Left cardiac atrium (tissue), 4 donors: ENCODE measurements around the gene ADH4. TPM values are rescaled to one million over a fixed set of nuclear protein-coding genes. Genes with fewer than 3 reads are reported as not detected.
A peak's percentile ranks its signal among the peaks of the same experiment; 100 is the strongest.
"Not testable (repeated sequence)": the region's sequence is repeated elsewhere in the genome, so short reads cannot be mapped to it uniquely, and the experiment has no call there.

Experiments used
- ATAC-seq, 2 donors: fragments of 200-7000 bp; cut with Tn5 transposase; one replicate each; pipeline ENCODE4 v1.9.1; 2020; ENCODE audit warnings: mild to moderate bottlenecking in 2 of 2, moderate library complexity in 2 of 2
- DNase-seq: peaks from one replicate; pipeline ENCODE4 v3.0.0-alpha.2; 2020
- intact Hi-C, 2 donors: fragments of 100-400 bp; cut with DNase I; formaldehyde crosslinking; loops; one replicate each; pipeline versions ENCODE4 v1.14.1 to v1.15.1; 2022 to 2023
- long read RNA-seq: library from polyadenylated mRNA; unstranded; transcript quantifications from one replicate; pipeline ENCODE4 v2.0.0, GENCODE V29; 2021
- total RNA-seq, 2 donors: library from RNA; stranded (reverse); fragmentation: NEBNext Ultra II Directional; extraction: Animal tissue kit (Norgen Biotek cat#: 25700); gene quantifications; one replicate each; pipeline ENCODE4 v1.2.1, GENCODE V29; 2021
- donor health status: DM: no; HTN: yes; CAD: no.
- donor health status: DM: no; HTN: yes; CAD: no; lungs with severe emphysema.
- donor health status: DM: yes; HTN: yes; CAD: no.
- donor health status: Dilated cardiomyopathy.

Gene ADH4
- 1 to 10 TPM in 1 of 2 donors, under 1 TPM in 1; 0.27 to 1.1 TPM for total RNA-seq
- long read RNA-seq, result 0 reads

DNA sequence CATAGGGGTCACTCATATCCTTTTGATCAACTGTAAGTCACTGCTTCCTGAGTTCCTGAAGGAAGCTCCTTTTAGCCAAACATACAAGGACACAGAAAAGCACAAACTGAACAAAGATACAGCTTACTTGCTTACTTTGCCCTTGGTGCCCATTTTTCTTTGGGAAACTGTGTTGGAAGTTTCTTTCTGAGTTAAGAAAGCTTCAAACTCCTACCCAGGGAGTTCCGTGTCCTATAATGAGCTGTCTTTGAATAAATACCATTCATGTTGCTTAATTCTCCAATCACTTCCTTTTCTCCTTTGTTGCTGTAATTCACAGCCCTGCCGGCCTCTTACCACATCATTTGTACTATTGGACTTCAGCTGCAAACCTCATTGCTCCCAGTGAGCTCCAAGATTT, at the start of gene ADH4:
TSS of gene ADH4 (minus strand) at position 228 of the 400 bp plus-strand sequence. CDS start at position 153, 75 bp downstream.
- intact Hi-C loops, result no loop called here
- no peak for DNase-seq
- ATAC-seq, result no peak

DNA sequence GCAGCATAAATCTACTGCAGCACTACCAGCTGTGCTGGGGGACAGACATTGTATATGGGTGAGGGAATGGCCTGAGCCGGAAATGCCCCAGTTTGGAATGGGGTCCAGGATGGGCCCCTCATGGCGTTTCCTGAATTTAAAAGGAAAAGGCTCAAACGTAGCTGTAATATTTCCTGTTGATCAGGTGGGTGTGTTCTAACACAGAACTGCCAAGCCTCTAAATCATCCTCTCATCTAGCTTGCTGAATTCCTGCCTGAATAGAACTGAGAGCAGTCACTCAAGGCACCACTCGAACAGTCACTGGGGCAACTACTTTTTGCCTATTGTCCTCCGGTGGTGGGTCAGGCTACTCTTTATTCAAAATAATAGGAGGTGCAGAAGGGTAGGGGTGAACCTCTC, 46.2 kb upstream of the ADH4 start:
- intact Hi-C loops, result no loop called here
- DNase-seq, result no peak
- no peak for ATAC-seq

DNA sequence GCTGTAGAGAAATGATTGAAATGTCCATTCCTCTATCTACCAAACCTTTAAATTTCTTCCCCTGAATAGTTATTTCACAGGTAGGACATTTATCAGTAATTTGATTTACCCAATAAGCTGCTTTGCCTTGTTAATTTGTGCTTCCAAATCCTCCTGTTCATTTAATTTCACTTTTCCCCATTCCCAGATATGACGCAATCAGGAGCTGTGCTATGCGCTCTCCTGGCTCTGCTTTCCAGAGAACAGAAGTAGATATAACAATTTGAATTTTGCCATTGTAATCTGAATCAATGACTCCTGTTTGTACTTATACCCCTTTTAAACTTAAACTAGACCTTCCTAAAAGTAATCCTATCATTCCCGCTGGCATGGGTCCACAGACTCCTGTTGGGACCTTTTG, 45.8 kb upstream of the ADH4 start:
- DNase-seq, ATAC-seq, intact Hi-C loops: not testable (repeated sequence)

DNA sequence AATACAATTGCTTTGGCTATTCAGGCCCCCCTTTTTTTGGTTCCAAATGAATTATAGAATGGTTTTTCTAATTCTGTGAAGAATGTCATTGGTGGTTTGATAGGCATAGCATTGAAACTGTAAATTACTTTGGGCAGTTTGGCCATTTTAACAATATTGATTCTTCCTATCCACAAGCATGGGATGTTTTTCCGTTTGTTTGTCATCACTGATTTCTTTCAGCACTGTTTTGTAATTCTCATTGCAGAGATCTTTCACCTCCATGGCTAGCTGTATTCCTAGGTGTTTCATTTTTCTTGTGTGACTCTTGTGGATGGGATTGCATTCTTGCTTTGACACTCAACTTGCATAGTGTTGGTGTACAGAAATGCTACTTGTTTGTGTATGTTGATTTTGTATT, 41.9 kb upstream of the ADH4 start:
- no peak for ATAC-seq
- no peak for DNase-seq
- intact Hi-C loops, result no loop called here

DNA sequence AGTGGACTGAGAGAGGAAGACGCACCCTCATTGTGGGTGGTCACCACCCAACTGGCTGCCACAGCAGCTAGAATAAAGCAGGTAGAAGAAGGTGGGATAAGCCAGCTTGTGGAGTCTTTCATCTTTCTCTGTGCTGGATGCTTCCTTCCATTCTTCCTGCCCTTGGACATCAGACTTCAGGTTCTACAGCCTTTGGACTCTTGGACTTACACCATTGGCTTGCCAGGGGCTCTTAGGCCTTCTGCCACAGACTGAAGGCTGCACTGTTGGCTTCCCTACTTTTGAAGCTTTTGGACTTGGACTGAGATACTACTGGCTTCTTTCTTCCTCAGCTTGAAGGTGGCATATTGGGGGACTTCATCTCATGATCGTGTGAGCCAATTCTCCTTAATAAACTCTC, 41.5 kb upstream of the ADH4 start:
- no peak for DNase-seq
- intact Hi-C loops, result no loop called here
- no peak for ATAC-seq

DNA sequence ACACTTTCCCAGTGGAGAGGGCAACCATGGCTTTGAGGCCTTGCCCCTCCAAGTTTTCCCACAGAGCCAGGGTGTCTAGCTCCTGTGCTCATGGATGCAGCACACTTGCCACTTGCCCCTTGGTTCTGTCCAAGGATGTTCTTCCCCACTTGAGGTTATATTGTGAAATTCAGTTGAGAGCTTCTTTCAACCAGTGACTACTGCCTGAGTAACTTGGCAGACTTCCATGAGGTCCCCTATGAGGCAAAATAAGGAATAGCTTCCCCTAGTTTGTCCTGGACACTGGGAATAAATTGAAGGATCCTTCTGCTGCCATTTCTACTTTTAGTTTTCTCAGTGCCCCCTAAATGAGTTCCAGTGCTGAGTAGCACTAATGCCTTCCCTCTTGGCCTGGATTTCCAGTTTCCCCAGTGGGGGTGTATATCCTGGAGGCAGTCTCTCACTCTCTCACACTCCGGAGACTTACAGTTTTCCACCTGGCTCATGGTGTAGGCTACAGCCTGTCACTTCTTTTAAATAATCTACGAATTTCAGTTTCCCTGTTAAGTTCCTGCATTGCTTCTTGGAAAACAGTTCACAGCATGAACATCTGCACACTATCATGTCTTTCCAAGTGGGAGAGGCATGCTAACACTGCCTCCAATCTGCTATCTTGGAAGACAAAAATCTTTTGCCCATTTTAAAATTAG, 36.4 kb upstream of the ADH4 start:
- DNase-seq, result no peak
- peak in 1 of 2 donors; percentile 33 for ATAC-seq
- intact Hi-C loops, result no loop called here

DNA sequence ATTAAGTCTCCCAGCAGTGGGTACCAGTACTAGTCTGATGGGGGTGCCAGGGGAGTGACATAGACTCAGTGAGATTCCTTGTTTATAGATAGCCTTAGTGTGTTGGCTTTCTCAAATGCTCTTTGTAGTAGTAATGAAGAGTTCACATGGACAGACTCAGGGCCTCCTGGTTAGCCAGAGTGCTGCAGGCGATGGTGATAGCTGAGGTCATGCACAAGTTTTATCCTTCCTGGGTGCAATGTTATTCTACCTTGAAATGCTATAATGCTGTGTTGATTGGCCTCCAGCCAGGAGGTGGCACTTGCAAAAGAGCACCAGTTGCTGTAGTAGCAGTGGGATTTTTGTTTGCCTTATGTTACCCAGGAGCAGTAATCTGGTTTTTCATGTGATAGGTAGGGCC, 35.5 kb upstream of the ADH4 start:
- ATAC-seq (no peak), DNase-seq (no peak)
- intact Hi-C loops, result no loop called here

DNA sequence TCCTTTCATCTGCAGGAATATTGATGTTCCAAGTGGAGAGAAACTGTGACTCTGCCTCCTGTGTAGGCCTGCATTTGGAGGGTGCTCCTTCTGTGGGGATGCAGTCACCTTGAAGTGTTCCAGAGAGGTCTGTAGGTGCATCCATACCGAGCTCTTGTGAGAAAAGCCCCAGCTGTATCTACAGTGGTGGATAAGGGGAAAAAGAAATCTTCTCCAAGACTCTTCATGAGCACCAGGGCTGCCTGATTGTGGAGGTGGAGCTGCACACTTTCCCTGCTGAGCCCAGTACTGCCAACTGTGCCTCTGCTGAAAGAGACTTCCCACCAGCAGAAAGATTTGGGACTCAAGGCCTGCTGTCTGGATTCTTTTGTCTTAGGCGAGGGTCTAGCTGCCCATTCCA, 35.1 kb upstream of the ADH4 start:
- intact Hi-C loops, result no loop called here
- no peak for DNase-seq
- no peak for ATAC-seq

DNA sequence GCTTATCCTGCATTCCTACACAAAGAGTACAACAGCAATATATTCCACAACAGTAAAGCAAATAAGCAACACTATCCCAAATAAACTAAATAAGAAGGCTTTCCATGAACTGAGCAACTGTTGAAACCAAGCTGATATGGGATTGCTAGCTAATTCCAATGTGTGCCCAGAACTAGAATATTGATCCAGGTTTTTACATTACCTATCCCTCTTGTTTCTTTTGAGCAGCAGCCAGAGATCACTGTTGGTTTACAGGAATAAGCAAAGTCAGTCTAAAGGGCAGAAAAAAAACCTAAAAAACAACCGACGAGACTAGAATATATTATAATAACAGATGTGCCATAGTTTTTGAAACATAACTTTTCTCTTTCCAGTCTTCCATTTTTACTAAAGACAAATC, 22.4 kb upstream of the ADH4 start:
- no peak for DNase-seq
- no peak for ATAC-seq
- intact Hi-C loops, result no loop called here

DNA sequence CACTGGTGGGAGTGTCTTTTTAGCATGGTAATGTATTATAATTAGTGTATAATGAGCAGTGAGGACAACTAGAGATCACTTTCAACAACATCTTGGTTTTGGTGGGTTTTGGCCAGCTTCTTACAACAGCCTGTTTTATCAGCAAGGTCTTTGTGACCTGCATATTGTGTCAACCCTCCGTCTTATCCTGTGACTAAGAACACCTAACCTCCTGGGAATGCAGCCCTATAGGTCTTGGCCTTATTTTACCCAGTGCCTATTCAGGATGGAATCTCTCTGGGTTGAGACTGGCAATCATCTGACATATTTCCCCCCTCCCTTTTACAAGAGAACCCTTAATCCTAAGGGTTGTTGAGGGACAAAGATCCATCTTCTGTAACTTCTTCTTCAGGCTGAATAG, 21.9 kb upstream of the ADH4 start:
- DNase-seq, result no peak
- ATAC-seq, result no peak
- intact Hi-C loops, result no loop called here

DNA sequence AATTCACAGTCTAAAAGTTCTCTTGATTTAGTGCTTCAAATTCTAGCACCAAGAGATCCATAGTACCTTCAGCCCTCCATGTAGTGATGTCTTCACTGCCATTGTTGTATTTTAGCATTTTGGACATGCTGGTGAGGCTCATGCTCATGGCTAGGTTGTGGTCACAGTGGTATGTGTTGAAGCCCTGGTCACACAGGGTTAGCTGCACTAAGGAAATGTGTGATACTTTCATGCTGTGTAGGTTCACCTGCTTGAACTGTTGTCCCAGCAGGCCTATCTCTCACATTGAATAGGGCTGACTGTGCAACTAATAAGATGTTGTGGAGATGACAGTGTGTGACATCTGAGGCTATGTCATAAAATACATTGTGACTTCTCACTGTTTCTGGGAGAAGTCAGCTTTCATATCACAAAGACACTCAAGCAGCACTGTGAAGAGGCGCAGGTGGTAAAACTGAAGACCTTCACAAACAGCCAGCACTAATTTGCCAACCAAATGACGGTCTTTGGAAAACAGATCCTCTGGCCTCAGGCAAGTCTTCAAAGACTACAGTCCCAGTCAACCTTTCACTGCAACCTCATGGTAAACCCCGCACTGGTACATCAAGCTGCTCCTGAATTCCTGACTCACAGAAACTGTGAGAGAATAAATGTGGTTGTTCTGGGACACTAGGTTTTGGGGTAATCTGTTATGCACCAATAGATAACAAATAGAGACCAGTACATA, 17.4 kb upstream of the ADH4 start:
- intact Hi-C loops, result no loop called here
- ATAC-seq (no peak), DNase-seq (no peak)

DNA sequence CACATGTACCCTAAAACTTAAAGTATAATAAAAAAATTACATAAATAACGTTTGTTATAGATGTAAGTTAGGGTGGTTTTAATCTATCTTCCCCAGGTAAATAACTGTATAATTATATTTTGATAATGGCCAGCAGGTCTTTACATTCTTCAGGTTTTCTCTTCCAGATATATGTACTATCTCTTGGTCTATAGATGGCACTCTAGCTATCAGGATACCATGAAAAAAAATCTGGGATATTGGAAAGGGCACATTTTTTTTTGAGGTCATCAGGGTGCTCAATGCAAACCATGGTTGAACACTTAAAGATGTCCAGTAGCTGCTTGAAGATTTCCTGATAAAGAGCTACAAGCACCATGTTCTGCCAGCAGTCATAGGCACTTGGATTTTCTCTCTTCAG, 15.6 kb upstream of the ADH4 start:
- intact Hi-C loops, result no loop called here
- ATAC-seq, result no peak
- no peak for DNase-seq

DNA sequence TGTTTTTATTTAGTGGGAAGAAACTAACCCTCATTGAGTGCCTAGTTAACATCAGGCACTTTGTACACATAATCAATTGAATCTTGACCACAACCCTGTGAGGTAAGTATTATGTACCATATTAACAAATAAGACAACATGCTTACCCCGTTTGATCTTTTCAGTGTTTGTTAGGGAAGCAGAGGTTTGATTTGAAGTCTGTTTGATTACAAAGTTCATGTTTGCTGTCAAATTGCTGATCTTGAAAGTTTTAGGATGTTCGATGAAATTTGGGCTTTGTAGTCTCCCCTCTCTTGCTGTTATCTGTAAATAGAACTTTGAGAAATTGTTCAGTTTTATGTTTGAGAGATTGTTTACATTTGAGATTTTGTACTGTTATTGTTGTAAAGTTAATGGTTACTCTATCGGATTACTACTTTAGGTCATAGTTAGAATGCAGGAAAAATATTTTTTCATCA, 13.4 kb upstream of the ADH4 start:
- ATAC-seq (no peak), DNase-seq (no peak)
- intact Hi-C loops, result no loop called here

DNA sequence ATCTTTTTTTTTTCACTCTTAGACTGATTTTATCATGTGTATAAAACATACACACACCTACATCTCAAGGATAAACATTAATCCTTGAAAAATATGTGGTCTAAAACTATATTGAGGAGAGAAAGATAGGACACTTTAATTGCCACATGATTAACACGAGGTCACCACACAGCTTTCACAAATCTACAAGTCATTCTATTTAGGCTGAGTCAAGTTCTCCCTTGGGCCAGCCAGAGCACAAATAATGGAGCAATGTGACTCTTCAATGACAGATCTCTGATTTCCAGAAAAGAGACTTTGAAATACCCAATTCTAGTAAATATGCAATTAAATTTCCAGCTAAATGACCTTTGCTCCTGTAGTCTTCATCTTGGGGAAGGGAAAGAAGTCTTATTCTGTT, 12.9 kb upstream of the ADH4 start:
- intact Hi-C loops, result no loop called here
- ATAC-seq, result no peak
- DNase-seq, result no peak

DNA sequence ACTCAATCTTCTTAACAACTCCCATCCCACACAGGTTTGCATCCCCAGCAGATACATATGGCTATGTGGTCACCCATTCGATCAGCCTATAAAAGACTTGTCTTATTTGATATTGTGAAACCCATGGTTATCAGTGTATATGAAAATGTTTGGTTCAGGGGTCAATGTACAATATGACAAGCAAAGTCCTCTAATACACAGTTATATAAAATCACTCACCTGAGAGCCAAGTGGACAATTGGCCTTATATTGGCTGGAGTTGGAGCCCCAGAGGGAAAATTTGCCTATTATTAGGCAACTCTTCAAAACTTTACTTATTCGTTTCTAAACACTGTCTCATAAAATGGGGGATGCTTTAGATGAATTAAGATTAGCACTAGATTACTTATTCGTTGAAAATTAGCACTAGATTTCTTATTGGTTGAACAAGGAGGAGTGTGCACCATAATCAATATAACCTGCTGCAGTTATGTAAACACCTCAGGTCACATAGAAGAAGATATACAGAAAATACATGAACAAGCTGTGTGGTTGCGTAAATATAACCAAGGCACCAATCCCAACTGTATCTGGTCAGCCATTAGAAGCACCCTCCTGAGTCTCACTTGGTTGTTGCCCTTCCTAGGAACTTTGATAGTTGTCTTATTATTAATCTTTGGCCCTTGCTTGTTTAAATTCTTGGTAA, 10.7 kb upstream of the ADH4 start:
- intact Hi-C loops, result no loop called here
- no peak for ATAC-seq
- DNase-seq, result no peak

DNA sequence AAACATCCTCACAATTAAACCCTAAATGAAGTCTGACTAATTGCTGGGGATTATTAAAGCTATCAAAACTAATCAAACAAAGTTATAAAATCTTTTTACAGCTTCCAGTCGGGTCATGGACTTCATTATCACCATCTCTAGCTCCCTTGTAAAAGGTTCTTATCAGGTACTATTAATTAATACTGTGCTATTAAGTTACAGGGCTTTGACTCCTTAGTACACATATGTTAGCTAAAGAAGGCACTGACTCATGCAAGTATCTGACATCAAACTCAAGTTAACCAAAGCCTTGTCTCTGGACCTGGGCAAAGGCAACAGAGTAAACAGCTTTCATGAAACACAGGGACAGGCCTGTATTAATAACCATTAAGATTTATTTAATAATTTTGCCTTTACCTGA, 7.9 kb upstream of the ADH4 start:
- no peak for ATAC-seq
- no peak for DNase-seq
- intact Hi-C loops, result no loop called here

DNA sequence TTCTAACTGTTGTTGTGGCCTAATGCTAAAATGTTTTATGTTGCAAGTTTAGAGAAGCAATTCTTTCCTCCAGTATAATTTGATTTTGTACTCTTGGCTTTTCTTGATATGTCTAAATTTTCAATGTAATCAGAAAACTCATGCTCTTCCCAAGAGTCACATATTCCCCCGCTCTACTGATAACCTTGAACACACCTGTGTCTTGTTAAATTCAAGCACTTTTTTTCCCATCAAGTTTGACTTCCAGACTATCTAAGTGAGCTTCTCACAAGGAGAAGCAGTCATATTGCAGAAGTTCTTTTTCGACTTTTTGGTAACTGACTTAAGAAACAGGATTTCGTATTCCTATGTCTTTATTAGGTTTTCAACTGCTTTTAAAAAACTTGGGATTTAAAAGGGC, 7.4 kb upstream of the ADH4 start:
- DNase-seq (no peak), ATAC-seq (no peak)
- intact Hi-C loops, result no loop called here

DNA sequence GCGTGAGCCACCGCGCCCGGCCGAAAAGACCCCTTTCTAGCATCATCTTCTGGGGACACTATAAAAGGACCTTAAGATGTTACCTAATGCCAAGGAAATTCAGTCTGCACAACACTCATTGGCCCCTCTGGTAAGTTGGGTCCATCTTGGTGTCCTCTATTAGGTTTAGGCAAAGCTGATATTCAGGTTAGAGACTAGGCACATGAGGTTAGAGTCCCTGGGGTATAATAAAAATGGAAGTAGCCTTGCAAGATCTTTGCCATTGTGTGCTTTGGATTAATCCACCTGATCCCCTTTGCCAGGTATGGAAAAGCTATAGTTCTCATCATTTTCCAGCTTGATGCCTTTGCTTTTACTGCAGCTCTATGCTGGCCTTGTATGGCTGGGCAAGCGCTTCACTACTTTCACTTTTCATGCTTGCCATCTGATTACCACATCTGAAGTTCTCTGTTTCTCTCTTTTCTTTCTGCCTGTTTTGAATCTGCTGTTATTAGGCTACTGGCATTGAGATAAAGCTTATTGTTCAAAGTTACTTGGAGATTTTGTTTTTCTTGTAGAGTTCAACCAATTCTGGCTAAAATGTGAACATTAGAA, 5.4 kb upstream of the ADH4 start:
- intact Hi-C loops, result no loop called here
- no peak for DNase-seq
- no peak for ATAC-seq

DNA sequence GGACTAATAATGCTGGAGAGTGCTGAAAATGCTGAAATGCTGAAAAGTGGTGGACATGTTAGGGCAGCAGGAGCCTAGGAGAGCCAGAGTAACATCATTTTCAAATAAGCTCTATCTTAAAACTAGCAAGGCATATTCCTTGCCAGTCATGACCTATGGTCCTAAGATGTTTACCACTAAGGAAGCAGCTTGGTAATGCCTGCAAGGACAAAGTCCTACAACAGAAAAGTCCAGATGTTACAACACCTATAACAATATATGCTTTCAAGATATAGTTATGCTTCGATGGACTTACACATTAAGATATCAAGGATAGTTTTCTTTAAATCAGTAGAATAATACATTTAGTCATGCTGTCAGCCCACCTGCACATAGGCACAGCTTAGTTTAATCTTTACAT, 4.5 kb upstream of the ADH4 start:
- ATAC-seq (no peak), DNase-seq (no peak)
- intact Hi-C loops, result no loop called here

DNA sequence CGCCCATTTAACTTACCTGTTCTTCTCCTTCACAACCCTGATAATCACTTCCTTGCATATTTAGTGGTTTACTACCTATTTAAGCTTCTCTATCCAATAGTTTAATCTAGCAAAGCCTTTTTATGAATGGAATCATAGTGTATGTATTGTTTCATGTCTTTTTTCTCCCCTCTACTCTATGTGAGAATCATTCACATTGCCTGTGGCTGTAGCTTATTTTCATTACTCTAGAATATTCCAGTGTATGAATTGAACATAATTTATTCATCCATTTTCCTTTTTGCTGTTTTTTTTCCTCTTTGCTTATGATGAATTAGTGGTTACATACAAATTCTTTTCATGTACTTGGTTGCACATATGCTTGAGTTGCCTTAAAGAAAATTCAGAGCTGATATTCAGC, 490 bp upstream of the ADH4 start:
- DNase-seq, result no peak
- intact Hi-C loops, result no loop called here
- ATAC-seq, result no peak
